ENCODE data around the gene PIK3R3.

The PIK3R3 gene

DNA sequence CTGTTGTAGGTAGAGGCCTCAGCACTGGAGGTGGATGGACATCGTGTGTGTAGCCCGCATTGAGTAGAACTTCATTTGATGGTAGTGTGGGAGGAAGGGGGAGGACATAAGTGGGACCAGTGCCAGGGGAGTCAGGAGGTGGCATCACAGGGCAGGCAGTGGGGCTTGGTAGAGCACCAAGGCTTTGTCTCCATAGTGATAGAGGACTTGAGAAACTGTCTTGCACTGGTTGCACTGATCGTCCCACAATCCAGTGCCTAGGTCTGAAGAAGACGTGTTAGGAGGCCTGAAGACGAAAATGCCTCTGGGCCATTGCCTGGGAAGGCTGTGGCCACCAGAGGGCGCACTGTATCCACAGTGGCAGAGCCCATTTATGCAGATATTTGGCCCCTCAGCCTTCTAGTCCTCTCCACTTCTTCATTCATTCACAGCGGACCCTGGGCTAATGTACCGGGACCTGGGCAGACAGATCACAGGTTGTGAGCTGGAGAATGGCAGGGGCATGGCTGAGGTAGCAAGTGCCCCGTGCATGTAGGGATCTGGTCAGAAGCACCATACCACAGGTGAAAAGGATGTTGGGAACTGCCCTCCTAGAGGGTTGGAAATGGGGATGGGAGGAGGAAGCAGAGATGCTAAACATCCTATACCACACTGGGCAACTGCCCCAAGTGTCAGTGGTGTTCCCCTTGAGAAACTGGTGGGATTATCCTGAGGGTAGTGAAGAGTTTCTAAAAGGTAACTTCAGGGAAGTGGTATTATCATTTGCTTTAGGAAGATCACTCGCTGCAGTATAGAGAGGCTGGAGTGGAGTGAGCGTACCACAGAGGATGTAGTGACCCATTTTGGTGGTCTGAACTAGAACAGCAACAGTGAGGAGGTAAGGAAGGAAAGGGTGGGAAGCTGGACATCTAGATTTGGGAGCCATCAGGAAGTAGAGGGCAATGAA, 95.3 kb downstream of the PIK3R3 start:
- peak; percentile 39 for DNase-seq (ENCODE audit: low read depth)
- no peak overlapping the region for H3K4me3 ChIP-seq (ENCODE audit: low read length)
- TF ChIP-seq, protein P1, sequence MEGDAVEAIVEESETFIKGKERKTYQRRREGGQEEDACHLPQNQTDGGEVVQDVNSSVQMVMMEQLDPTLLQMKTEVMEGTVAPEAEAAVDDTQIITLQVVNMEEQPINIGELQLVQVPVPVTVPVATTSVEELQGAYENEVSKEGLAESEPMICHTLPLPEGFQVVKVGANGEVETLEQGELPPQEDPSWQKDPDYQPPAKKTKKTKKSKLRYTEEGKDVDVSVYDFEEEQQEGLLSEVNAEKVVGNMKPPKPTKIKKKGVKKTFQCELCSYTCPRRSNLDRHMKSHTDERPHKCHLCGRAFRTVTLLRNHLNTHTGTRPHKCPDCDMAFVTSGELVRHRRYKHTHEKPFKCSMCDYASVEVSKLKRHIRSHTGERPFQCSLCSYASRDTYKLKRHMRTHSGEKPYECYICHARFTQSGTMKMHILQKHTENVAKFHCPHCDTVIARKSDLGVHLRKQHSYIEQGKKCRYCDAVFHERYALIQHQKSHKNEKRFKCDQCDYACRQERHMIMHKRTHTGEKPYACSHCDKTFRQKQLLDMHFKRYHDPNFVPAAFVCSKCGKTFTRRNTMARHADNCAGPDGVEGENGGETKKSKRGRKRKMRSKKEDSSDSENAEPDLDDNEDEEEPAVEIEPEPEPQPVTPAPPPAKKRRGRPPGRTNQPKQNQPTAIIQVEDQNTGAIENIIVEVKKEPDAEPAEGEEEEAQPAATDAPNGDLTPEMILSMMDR (conservative IDR thresholded peaks at IDR 0.05; ENCODE audit: low read depth, low read length), result peak; percentile 99

DNA sequence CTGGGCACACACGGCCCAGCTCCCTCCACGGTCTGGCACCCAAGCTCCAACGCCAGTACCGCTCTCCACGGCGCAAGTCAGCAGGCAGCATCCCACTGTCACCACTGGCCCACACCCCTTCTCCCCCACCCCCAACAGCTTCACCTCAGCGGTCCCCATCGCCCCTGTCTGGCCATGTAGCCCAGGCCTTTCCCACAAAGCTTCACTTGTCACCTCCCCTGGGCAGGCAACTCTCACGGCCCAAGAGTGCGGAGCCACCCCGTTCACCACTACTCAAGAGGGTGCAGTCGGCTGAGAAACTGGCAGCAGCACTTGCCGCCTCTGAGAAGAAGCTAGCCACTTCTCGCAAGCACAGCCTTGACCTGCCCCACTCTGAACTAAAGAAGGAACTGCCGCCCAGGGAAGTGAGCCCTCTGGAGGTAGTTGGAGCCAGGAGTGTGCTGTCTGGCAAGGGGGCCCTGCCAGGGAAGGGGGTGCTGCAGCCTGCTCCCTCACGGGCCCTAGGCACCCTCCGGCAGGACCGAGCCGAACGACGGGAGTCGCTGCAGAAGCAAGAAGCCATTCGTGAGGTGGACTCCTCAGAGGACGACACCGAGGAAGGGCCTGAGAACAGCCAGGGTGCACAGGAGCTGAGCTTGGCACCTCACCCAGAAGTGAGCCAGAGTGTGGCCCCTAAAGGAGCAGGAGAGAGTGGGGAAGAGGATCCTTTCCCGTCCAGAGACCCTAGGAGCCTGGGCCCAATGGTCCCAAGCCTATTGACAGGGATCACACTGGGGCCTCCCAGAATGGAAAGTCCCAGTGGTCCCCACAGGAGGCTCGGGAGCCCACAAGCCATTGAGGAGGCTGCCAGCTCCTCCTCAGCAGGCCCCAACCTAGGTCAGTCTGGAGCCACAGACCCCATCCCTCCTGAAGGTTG, 97.6 kb downstream of the PIK3R3 start:
- no peak for DNase-seq (ENCODE audit: low read depth)
- H3K4me3 ChIP-seq (ENCODE audit: low read length), result no peak overlapping the region
- TF ChIP-seq, protein P1 (conservative IDR thresholded peaks at IDR 0.05; ENCODE audit: low read depth, low read length), result no peak

DNA sequence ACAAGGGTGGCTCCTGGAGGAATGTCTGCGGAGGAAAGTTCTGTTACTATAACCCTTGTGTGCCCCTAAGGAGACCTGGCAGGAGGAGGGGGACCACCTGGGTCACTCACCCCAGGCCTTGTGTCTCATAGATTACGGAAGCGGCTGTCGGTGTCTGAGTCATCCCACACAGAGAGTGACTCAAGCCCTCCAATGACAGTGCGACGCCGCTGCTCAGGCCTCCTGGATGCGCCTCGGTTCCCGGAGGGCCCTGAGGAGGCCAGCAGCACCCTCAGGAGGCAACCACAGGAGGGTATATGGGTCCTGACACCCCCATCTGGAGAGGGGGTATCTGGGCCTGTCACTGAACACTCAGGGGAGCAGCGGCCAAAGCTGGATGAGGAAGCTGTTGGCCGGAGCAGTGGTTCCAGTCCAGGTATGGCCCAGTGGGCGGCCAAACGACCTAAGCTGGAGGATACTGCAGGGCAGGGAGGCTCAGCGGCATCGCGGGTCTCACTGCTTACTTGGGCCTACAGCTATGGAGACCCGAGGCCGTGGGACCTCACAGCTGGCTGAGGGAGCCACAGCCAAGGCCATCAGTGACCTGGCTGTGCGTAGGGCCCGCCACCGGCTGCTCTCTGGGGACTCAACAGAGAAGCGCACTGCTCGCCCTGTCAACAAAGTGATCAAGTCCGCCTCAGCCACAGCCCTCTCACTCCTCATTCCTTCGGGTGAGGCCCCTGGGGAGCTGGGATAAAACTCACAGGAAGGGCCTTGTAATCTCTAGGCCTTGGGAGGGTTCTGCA, 101.4 kb downstream of the PIK3R3 start:
- TF ChIP-seq, protein P1 (conservative IDR thresholded peaks at IDR 0.05; ENCODE audit: low read depth, low read length), result no peak
- DNase-seq (ENCODE audit: low read depth), result no peak
- H3K4me3 ChIP-seq (ENCODE audit: low read length), result no peak overlapping the region

DNA sequence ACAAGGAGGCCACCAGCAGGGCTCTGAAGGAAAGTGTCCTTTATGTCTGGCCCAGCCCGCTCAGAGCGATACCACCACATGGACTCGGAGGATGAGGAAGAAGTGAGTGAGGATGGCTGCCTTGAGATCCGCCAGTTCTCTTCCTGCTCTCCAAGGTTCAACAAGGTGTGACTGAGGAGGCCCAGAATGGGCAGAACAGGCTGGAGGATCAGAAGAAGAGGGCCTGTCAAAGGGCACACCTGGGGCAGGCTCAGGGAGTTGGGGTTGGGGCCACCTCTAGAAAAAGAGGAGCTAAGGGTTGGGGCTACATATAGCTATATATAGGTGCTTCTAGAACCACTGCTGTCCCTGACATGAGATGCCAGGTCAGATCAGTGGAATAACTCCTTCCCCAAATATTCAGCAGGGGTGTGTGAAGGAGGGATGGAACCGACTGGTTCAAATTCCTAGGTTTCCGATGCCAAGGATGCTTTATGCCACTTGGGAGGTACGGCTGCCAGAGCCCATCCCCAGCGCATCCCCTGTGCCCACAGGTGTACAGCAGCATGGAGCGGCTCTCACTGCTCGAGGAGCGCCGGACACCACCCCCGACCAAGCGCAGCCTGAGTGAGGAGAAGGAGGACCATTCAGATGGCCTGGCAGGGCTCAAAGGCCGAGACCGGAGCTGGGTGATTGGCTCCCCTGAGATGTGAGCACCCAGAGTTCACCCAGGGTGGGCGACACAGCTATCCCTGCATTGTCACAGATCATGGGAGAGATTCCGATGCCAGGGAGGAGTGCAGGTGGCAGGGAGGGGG, 102.2 kb downstream of the PIK3R3 start:
- TF ChIP-seq, protein P1 (conservative IDR thresholded peaks at IDR 0.05; ENCODE audit: low read depth, low read length), result no peak
- H3K4me3 ChIP-seq (ENCODE audit: low read length), result no peak overlapping the region
- DNase-seq (ENCODE audit: low read depth), result no peak

DNA sequence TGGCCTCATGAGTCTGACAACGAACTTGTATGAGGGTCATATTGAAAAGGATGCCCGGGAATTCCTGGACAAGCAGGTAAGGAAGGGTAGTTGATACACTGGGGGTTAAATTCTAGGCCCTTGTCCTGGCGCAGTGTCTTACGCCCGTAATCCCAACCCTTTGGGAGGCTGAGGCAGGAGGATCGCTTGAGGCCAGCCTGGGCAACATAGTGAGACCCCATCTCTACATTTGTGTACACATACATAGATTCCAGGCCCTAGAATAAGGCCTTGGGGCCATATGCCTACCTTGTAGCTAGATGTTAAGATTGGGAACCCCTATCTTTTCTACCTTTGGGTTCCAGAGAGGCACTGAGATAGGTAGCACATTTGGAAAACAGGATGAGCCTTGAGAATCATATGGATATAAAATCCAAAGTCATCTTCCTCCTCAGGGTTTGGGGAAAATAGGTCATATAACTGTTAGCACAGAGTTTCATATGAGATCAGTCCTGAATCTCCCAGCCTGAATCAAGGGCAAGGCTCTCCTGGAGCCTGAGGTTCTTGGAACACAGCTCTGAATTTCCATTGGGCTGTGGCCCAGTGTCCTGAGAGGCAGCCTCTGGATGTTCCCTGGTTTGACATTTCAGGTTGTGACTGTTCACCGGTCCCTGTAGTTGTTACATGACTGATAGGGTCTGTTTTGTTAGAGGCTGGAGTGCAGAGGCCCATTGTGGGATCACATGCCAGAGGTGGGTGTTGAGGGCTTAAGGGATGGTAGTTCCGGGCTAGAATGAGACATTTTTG, 104.4 kb downstream of the PIK3R3 start:
- no peak overlapping the region for H3K4me3 ChIP-seq (ENCODE audit: low read length)
- TF ChIP-seq, protein P1 (conservative IDR thresholded peaks at IDR 0.05; ENCODE audit: low read depth, low read length), result no peak
- DNase-seq (ENCODE audit: low read depth), result no peak
